ENCODE data around the gene JKAMP. TPM values are rescaled to one million over a fixed set of nuclear protein-coding genes. Genes with fewer than 3 reads are reported as not detected.
"Not testable (repeated sequence)": the region's sequence is repeated elsewhere in the genome, so short reads cannot be mapped to it uniquely, and the experiment has no call there.

Gene JKAMP
- total and polyA plus RNA-seq, 8 donors = 11.7 to 120 (median 42.9) TPM

- WGBS, 5 donors = 85 to 94% (median 93%) methylated on average over 1 of the region's 1 CpG
- DNase-seq = no peak
- Histone ChIP-seq H3K36me3 (no peaks in the 10 kb centered on the region), H3K4me1 (no peaks in the 10 kb centered on the region), H3K9me3 (no peaks in the 10 kb centered on the region), H3K4me3 (no peak overlapping the region), H3K27me3 (no peaks in the 10 kb centered on the region), H3K27ac (no peak overlapping the region)
- TF ChIP-seq CTCF (IDR thresholded peaks at IDR 0.05) = no peak
- no peak for TF ChIP-seq EP300 (IDR thresholded peaks at IDR 0.05)
- TF ChIP-seq POLR2A (IDR thresholded peaks at IDR 0.05) = no peak
- TF ChIP-seq POLR2AphosphoS5 (IDR thresholded peaks at IDR 0.05) = no peak
- intact Hi-C loops (cut with DNase I; ENCODE audit: low total_unique reads) = no loop called here
Measured at GRCh38 chr14:59438195-59438647, 46.1 kb upstream of the JKAMP start.

- Histone ChIP-seq H3K36me3 (no peaks in the 10 kb centered on the region), H3K4me3 (no peak overlapping the region), H3K27me3 (no peaks in the 10 kb centered on the region), H3K4me1 (peaks cover 0 to 5% (median under 1%) of the 10 kb centered on the region in 4 donors), H3K27ac (no peak overlapping the region), H3K9me3 (no peaks in the 10 kb centered on the region)
- WGBS, 5 donors = 64 to 78% (median 68%) methylated on average over 5 of the region's 5 CpGs
- intact Hi-C loops (cut with DNase I; ENCODE audit: low total_unique reads) = no loop called here
- TF ChIP-seq POLR2AphosphoS5 (IDR thresholded peaks at IDR 0.05) = no peak
- no peak for DNase-seq
Measured at GRCh38 chr14:59439256-59439965, 44.9 kb upstream of the JKAMP start.

GRCh38 chr14:59448673-59449072, 35.6 kb upstream of the JKAMP start:
- 75 to 85% (median 77%) methylated on average over 2 of the region's 2 CpGs for WGBS, 5 donors
- H3K27me3 ChIP-seq; H3K4me3 ChIP-seq; DNase-seq; H3K36me3 ChIP-seq; H3K9me3 ChIP-seq; intact Hi-C loops (cut with DNase I; ENCODE audit: low total_unique reads); H3K27ac ChIP-seq; H3K4me1 ChIP-seq: not testable (repeated sequence)

GRCh38 chr14:59450716-59451115, 33.6 kb upstream of the JKAMP start:
- no peak overlapping the region for H3K27ac ChIP-seq
- no peak for DNase-seq
- intact Hi-C loops (cut with DNase I; ENCODE audit: low total_unique reads) = no loop called here
- no peaks in the 10 kb centered on the region for H3K4me1 ChIP-seq
- no peak overlapping the region for H3K4me3 ChIP-seq
- H3K9me3 ChIP-seq = no peaks in the 10 kb centered on the region
- H3K27me3 ChIP-seq = no peaks in the 10 kb centered on the region
- TF ChIP-seq POLR2AphosphoS5 (IDR thresholded peaks at IDR 0.05) = no peak
- TF ChIP-seq EP300 (IDR thresholded peaks at IDR 0.05) = no peak
- no peak for TF ChIP-seq CTCF (IDR thresholded peaks at IDR 0.05)
- TF ChIP-seq POLR2A (IDR thresholded peaks at IDR 0.05) = no peak
- WGBS, 5 donors = 92 to 96% (median 93%) methylated on average over 3 of the region's 3 CpGs
- H3K36me3 ChIP-seq = peaks cover 0 to 8% (median 5%) of the 10 kb centered on the region in 4 donors

- Histone ChIP-seq H3K27me3 (no peaks in the 10 kb centered on the region), H3K36me3 (peaks cover 0 to 11% (median 9%) of the 10 kb centered on the region in 4 donors), H3K9me3 (no peaks in the 10 kb centered on the region), H3K27ac (no peak overlapping the region), H3K4me1 (no peaks in the 10 kb centered on the region), H3K4me3 (no peak overlapping the region)
- no peak for DNase-seq
- TF ChIP-seq EP300 (IDR thresholded peaks at IDR 0.05) (no peak), CTCF (IDR thresholded peaks at IDR 0.05) (no peak), POLR2A (IDR thresholded peaks at IDR 0.05) (no peak), POLR2AphosphoS5 (IDR thresholded peaks at IDR 0.05) (no peak)
- 93 to 100% (median 94%) methylated on average over 1 of the region's 1 CpG for WGBS, 5 donors
- intact Hi-C loops (cut with DNase I; ENCODE audit: low total_unique reads) = no loop called here
Measured at GRCh38 chr14:59451849-59452248, 32.5 kb upstream of the JKAMP start.

Data from stomach (tissue), 9 donors.